Stimulated activated CD4-positive, alpha-beta T cell treated with anti-CD3 and anti-CD28 coated beads, Interleukin-12 subunit alpha, Interleukin-12 subunit beta, amount 100 ng/mL, for 48 hours (primary cell): ENCODE data around the gene ACVR1C.

Source experiments
- DNase-seq, 3 donors: peaks; one replicate each; pipeline ENCODE4 v3.0.0-alpha.2; 2020; ENCODE audit warnings: low read depth in 2 of 3, low spot score in 1 of 3

Gene ACVR1C

DNA sequence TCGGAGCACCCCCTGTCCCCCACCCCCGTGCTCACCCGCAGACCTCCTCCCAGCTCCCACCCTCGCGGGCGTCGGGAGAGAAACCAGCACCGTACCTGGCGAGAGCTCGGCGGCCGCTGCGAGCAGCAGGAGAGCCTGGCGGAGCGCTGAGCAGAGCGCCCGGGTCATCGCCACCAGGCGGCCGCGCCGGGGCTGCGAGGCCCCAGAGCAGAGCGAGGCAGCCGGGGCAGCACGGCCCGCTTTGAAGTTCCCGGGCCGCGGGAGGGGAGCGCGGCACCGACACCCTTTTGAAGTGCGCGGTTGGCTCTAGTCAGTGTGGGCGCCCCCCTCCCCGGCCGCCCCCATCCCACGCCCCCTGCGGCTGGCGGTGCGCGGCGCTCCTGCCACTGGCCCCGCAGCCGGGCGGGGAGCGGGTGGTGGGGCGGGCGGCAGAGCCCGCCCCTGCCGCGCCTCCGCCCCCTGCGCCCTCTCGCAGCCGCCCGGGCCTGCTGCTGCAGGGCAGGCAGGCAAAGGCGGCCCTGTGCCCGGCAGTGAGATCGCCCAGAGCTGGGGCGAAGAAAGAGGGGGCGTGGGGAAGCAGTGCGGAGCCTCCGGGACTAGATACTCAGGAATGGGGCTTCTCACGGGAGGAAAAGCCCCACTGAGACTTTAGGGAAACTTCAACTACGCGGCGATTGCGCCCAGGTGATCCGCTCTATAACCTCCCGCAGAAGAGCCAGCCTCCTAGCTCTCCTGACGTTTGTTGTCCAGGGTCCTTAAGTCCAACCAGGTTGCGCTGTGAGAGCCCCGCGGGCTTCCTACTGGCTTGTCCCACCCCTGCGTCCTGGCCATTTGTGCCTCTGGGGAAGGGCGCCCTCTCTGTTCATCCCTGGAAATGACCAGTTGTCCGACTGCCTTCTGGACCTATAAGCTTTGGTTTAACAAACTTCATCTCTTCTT is at the start of gene ACVR1C:
ACVR1C (minus strand) TSS at position 388 of the 939 bp plus-strand sequence; CDS start at position 168, 220 bp downstream.
- peak; percentile 38 to 58 (median 54) for DNase-seq

- no peak for DNase-seq
Measured at GRCh38 chr2:157677941-157678340, 49.3 kb upstream of the ACVR1C start.

GRCh38 chr2:157672129-157672528 is 43.5 kb upstream of the ACVR1C start:
- DNase-seq: no peak

GRCh38 chr2:157662401-157662800 is 33.7 kb upstream of the ACVR1C start:
- DNase-seq: no peak

DNA sequence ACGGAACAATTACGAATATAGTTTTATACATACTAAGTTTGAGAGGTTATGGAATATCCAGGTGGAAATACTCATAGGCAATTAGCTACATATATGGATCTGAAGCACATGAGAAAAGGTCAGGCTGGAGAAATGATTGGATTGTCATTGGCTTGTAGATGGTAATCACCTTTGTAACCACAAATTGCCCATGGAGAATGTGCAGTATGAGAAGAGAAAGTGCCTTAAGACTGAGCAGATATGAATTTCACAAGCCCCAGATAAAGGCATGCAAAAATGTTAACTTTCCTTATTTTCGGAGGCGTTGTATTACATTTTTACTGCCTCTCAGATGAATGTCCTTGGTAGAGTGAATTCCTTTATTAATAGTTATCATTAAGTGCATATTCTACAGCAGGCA is 33.1 kb upstream of the ACVR1C start:
- DNase-seq: no peak

DNA sequence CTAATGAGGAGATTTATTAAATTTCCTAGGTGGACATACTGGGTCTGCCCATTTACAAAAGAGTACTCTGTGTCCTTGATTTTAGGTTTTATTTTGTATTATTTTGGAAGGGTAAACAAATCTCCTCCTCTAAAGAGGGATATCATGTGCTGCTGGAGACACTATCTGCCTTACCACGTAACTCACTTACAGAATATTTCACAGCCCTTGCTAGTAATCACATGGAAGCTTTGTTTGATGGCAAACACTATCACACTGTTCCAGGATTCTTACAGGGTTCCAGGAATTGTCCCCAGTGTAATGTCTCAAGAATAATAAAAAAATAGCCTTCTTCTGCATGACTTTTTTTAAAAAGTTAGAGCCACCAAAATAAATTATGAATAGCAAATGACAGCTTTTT is 29.2 kb upstream of the ACVR1C start:
- no peak for DNase-seq

DNA sequence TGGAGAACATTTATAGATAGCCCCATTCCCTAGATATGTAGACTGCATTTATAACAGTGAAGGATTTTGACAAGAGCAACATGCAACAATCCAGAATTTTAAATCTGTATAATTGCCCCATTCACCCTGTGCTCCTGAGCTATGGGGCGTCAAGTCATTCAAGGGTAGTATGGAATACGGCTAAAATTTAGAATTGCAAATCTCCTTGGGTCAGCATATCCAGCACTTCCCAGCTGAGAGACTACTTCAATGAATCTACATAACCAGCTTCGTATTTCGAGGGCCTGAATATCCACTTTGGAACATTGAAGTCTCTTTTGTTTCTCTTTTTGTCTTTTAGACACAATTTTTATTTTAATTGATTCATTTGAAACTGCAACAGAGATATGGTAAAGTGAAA is 28.4 kb upstream of the ACVR1C start:
- no peak for DNase-seq

- no peak for DNase-seq
Measured at GRCh38 chr2:157644776-157645175, 16.1 kb upstream of the ACVR1C start.

DNA sequence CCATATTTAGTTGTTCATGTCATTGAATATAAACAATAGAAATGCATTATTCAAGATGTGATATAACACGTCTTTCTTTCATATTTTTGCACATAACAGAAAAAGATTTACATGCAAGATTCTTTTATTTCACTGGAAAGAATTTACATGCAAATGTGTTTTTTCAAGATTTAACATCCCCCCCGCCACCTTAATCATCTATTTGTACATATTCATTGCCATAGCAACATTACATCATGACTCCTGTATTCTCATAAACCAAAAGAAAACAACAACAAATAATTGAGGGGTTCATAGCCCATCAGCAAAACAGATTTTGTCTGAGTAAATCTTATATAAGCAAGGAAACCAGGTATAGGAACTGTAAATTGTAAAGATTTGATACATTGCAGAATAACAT is 3.2 kb upstream of the ACVR1C start:
- no peak for DNase-seq

DNA sequence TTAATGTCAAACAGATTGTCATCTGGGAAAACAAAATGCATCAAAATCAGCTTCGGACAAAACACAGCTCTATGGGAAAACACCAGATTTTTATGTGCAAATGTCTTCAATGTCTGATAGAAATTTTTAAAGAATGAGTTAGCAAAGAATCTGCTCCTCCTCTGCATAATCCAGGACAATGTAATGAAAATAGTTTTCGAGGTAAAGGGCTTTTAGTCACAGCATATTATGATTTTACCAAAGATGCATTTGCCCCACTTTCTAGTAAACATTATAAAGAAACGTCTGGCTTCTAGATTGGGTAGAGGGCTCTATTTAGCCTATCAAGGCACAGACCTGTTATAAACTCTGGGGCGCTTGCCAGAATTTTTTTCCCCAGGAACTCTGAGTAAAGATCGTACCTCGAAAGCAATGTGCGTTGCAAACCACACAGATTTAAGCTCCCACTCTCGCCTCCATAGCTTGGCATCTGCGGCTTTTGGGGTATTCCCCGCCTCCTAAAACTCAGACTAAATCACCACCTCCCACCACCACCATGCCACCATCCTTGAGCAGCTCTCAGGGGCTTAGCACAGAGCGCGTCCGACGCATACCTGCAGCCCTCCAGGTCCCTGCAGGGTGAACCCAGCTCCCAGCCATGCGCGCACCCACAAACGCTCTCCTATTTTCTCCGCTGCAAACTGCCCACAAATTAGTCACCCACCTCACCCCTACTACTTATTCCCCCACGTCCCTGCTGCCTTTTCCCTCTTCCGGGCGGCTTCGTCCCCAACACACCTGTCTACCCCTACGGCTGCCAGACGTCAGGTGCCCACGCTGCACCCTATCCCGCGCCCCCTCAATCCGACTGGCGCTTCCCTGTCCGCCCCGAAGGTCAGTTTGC is 829 bp downstream of the ACVR1C start:
- peak; percentile 24 to 30 (median 30) for DNase-seq

DNA sequence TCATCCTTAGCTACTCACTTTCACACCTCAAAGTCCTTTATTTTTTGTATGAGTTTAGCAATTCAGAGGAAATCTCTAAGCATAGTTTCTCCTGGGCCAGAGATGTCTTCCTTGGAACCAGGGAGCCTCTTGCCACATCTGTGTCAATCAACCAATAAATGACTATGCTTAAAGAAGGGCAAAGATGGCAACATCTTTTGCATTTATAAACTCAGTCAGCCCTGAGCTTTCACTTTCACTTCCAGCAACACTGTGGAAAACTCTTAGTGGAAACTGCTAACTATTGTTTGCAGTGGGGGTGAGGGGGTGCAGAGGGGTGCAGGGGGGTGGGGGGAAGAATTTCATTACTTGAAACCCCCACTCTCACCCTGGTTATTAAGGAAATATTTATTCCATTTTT is 3.4 kb downstream of the ACVR1C start:
- DNase-seq: no peak

GRCh38 chr2:157620956-157621355 is 7.7 kb downstream of the ACVR1C start:
- DNase-seq: no peak

- no peak for DNase-seq
Measured at GRCh38 chr2:157611726-157612125, 16.9 kb downstream of the ACVR1C start.

- DNase-seq: no peak
Measured at GRCh38 chr2:157611110-157611509, 17.6 kb downstream of the ACVR1C start.

DNA sequence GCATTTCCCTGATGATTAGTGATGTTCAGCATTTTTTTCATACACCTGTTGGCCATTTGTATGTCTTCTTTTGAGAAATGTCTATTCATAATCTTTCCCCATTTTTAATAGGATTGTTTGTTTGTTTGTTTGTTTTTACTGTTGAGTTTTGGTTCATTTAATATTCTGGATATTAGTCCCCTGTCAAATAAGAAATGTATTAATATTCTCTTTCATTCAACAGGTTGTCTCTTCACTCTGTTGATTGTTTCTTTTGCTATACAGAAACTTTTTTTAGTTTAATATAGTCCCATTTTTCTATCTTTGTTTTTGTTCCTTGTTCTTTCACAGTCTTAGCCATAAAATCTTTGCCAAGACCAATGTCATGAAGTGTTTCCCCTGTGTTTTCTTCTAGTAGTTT is 22.1 kb downstream of the ACVR1C start:
- DNase-seq: no peak

DNA sequence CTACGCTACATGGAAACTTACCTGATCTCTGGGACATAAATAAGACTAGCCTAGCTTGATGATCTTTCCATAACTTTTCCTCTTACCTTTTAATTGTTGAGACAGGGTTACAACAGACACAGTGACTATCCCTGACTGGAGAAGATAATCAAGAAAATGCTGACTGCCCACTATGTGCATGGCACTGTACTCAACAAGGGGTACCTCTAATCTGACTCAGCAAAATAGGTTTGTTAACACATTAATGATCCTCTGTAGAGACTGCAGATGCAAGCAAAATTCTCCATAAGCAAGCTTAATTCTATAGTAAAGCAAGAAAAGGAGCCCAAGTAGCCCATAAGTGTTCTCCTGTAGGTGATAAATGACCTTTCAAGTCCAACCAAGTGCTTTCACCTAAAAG is 25.5 kb downstream of the ACVR1C start:
- no peak for DNase-seq

GRCh38 chr2:157601807-157602206 is 26.9 kb downstream of the ACVR1C start:
- no peak for DNase-seq

DNA sequence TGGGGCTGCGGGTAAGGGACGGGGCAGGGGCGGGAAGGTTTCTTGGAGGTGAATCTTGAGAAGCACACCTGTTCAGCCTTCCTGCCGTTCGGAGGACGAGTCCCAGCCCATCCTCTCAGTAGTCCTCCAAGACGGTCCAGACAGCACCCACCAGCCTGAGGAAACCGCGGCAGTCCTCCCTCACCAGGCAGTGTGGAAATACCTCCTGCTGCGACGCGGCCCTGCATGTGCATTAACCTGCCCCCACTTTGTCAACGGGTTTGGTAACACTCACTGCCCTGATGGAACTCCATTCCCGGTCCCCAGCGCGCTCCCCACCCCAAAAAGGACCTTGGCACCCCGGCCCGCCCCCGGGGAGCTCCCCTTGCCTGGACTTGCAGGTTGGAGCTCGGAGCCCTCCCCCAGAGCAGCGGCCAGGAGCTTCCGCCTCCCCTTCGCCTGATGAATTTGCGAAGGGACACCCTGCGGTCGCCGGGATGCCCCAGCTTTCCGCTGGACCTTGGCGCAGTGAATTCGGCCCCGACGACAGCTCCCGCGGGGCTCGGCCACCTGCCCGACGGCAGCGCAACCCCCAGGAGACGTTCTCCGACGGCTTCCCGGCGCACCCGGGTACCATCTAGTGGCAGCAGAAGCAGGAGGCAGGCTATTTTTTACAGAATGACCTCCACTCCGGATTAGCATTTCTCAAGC is 31.5 kb downstream of the ACVR1C start:
- DNase-seq: peak; percentile 25 to 47 (median 41)

GRCh38 chr2:157593411-157593810 is 35.3 kb downstream of the ACVR1C start:
- DNase-seq: no peak

DNA sequence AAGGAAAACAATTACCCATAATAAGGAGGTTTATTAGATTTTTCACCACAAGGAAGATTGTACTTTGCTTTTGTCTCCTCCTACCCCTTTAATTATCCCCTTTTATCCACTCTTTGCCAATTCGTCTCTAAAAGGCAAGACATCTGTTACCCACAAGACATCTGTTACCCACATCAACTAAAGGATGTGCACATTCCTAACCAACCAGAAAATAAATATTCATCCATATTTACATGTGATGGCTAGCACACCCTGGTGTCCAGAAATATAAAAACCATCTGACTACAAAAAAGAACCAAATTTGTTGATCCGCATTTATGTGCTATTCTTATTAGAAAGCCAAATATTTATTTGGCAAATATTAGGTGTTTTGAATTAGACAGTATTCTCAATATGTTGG is 35.7 kb downstream of the ACVR1C start:
- no peak for DNase-seq

DNA sequence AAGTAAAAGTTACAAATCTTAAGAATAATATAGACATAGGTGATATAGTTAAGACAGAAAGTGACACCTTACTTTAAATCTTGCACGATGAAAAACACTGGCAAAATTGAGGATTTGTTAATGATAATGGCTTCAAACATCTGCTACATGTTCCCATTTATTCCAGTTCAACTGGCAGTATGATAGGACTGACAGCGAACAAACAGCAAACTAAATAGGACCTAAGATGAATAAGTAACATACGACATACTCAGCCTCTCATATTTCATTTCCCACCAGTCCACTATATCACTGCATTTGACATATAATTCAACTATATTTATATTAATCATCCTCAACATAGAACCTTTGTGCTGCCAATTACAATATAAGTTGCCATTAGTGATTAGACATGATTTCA is 36.3 kb downstream of the ACVR1C start:
- DNase-seq: no peak
